Tibial nerve (tissue), 4 donors: ENCODE results near the gene C1QBP. TPM values are rescaled to one million over a fixed set of nuclear protein-coding genes. Genes with fewer than 3 reads are reported as not detected.

Experiments
- DNase-seq, 2 donors: peaks; one replicate each; pipeline ENCODE4 v3.0.0-alpha.2; 2019; ENCODE audit warnings: low spot score in 2 of 2
- H3K27ac ChIP-seq, 4 donors: fragments of 200-600 bp; sonication (generic) in 3 of 4; one replicate each; pipeline ENCODE4 v1.5.1; 2017 to 2019; ENCODE audit warnings: mild to moderate bottlenecking in 1 of 4
- H3K27me3 ChIP-seq, 2 donors: fragments of 200-600 bp; sonication (generic) in 1 of 2; one replicate each; pipeline versions ENCODE4 v1.5.1 to v1.6.0; 2017 to 2019
- H3K36me3 ChIP-seq, 3 donors: fragments of 200-600 bp; sonication (generic); one replicate each; pipeline ENCODE4 v1.5.1; 2018 to 2019
- H3K4me1 ChIP-seq, 4 donors: fragments of 200-600 bp; sonication (generic) in 3 of 4; one replicate each; pipeline ENCODE4 v1.5.1; 2017 to 2019
- H3K4me3 ChIP-seq, 4 donors: fragments of 200-600 bp; sonication (generic) in 3 of 4; one replicate each; pipeline ENCODE4 v1.5.1; 2017 to 2019; ENCODE audit warnings: mild to moderate bottlenecking in 1 of 4, moderate library complexity in 1 of 4
- H3K9me3 ChIP-seq, 4 donors: fragments of 200-600 bp; sonication (generic) in 3 of 4; one replicate each; pipeline ENCODE4 v1.5.1; 2017 to 2019
- CTCF ChIP-seq, 5 experiments: fragments of 200-600 bp in 3 of 5; fragments of 450-650 bp in 2 of 5; sonication (generic) in 3 of 5; IDR thresholded peaks; one replicate each; pipeline ENCODE4 v1.5.1; 2016 to 2019; ENCODE audit warnings: antibody characterized with exemption in 5 of 5, mild to moderate bottlenecking in 3 of 5, moderate library complexity in 2 of 5
- EP300 ChIP-seq, 2 donors: sonication (generic); formaldehyde crosslinking; IDR thresholded peaks; one replicate each; pipeline ENCODE4 v1.6.1; 2017; ENCODE audit warnings: antibody characterized with exemption in 2 of 2, mild to moderate bottlenecking in 1 of 2
- POLR2A ChIP-seq, 2 donors: fragments of 450-650 bp; IDR thresholded peaks; one replicate each; pipeline ENCODE4 v1.6.1; 2017; ENCODE audit warnings: antibody characterized with exemption in 2 of 2, mild to moderate bottlenecking in 2 of 2, moderate library complexity in 2 of 2
- WGBS, 2 donors: methylation state at CpG; one replicate each; pipeline ENCODE4 v1.1.5; 2018; 5-methylcytosine and 5-hydroxymethylcytosine counted together
- total RNA-seq, 4 donors: library from RNA; depleted of rRNA; stranded (reverse); fragments of >200 nt; gene quantifications; one replicate each; pipeline ENCODE4 v1.1.0, GENCODE V29; 2016

The C1QBP gene
- total RNA-seq, 4 donors from 2014 or later: 62.7 to 103 (median 83.7) TPM

- WGBS, 2 donors: 89 to 95% methylated on average over 4 of the region's 4 CpGs
- Histone ChIP-seq H3K36me3 (peaks cover 8 to 79% (median 26%) of the 10 kb centered on the region in 3 donors), H3K4me3 (no peak overlapping the region), H3K27ac (no peak overlapping the region), H3K9me3 (no peaks in the 10 kb centered on the region), H3K4me1 (peaks cover 0 to 21% (median 11%) of the 10 kb centered on the region in 4 donors), H3K27me3 (no peaks in the 10 kb centered on the region)
- no peak for DNase-seq
- no peak for TF ChIP-seq POLR2A (IDR thresholded peaks at IDR 0.05)
- TF ChIP-seq CTCF (IDR thresholded peaks at IDR 0.05): no peak
- TF ChIP-seq EP300 (IDR thresholded peaks at IDR 0.05): no peak
Measured at GRCh38 chr17:5481451-5481850, 42.5 kb upstream of the C1QBP start.

- H3K27ac ChIP-seq: no peak overlapping the region
- no peak overlapping the region for H3K4me3 ChIP-seq
- WGBS, 2 donors: 85 to 87% methylated on average over 6 of the region's 6 CpGs
- H3K36me3 ChIP-seq: peaks cover 8 to 84% (median 31%) of the 10 kb centered on the region in 3 donors
- DNase-seq: no peak
- peaks cover 0 to 21% (median 11%) of the 10 kb centered on the region in 4 donors for H3K4me1 ChIP-seq
- no peak for TF ChIP-seq CTCF (IDR thresholded peaks at IDR 0.05)
- no peak for TF ChIP-seq POLR2A (IDR thresholded peaks at IDR 0.05)
- no peak for TF ChIP-seq EP300 (IDR thresholded peaks at IDR 0.05)
- H3K9me3 ChIP-seq: no peaks in the 10 kb centered on the region
- no peaks in the 10 kb centered on the region for H3K27me3 ChIP-seq
Measured at GRCh38 chr17:5480962-5481361, 42.0 kb upstream of the C1QBP start.

- TF ChIP-seq POLR2A (IDR thresholded peaks at IDR 0.05): no peak
- TF ChIP-seq CTCF (IDR thresholded peaks at IDR 0.05): no peak
- Histone ChIP-seq H3K4me1 (peaks cover 0 to 5% (median under 1%) of the 10 kb centered on the region in 4 donors), H3K27ac (no peak overlapping the region), H3K27me3 (no peaks in the 10 kb centered on the region), H3K4me3 (no peak overlapping the region), H3K9me3 (no peaks in the 10 kb centered on the region), H3K36me3 (peaks cover 11 to 99% (median 39%) of the 10 kb centered on the region in 3 donors)
- DNase-seq: no peak
- WGBS, 2 donors: 90 to 95% methylated on average over 4 of the region's 4 CpGs
Measured at GRCh38 chr17:5478992-5479391, 40.0 kb upstream of the C1QBP start.

GRCh38 chr17:5473906-5474305 is 35.0 kb upstream of the C1QBP start:
- 86 to 87% methylated on average over 2 of the region's 2 CpGs for WGBS, 2 donors
- no peak for DNase-seq

GRCh38 chr17:5472511-5472910 is 33.6 kb upstream of the C1QBP start:
- peaks cover 6 to 60% (median 22%) of the 10 kb centered on the region in 3 donors for H3K36me3 ChIP-seq
- H3K27me3 ChIP-seq: no peaks in the 10 kb centered on the region
- H3K27ac ChIP-seq: no peak overlapping the region
- no peak for TF ChIP-seq EP300 (IDR thresholded peaks at IDR 0.05)
- TF ChIP-seq CTCF (IDR thresholded peaks at IDR 0.05): no peak
- TF ChIP-seq POLR2A (IDR thresholded peaks at IDR 0.05): no peak
- H3K4me1 ChIP-seq: peaks cover 0 to 13% (median 7%) of the 10 kb centered on the region in 4 donors
- no peaks in the 10 kb centered on the region for H3K9me3 ChIP-seq
- no peak overlapping the region for H3K4me3 ChIP-seq
- 81 to 90% methylated on average over 3 of the region's 3 CpGs for WGBS, 2 donors
- no peak for DNase-seq

More at GRCh38 chr17:5473906-5474305, 35.0 kb upstream of the C1QBP start:
- no peaks in the 10 kb centered on the region for H3K9me3 ChIP-seq
- no peak overlapping the region for H3K4me3 ChIP-seq
- H3K27ac ChIP-seq: no peak overlapping the region
- peaks cover 10 to 74% (median 34%) of the 10 kb centered on the region in 3 donors for H3K36me3 ChIP-seq
- TF ChIP-seq POLR2A (IDR thresholded peaks at IDR 0.05): no peak
- no peak for TF ChIP-seq EP300 (IDR thresholded peaks at IDR 0.05)
- no peak for TF ChIP-seq CTCF (IDR thresholded peaks at IDR 0.05)
- H3K27me3 ChIP-seq: no peaks in the 10 kb centered on the region
- H3K4me1 ChIP-seq: peaks cover 0 to 6% (median 3%) of the 10 kb centered on the region in 4 donors
